Amygdala (tissue), 56 donors: ENCODE measurements around the gene SOX4.
"Not testable (repeated sequence)": the region's sequence is repeated elsewhere in the genome, so short reads cannot be mapped to it uniquely, and the experiment has no call there.

Source experiments
- DNase-seq, 56 donors: peaks; one replicate each; lab custom pipeline; 2025; lab: John Stamatoyannopoulos, UW

The SOX4 gene

GRCh38 chr6:21593412-21593926 is at the start of gene SOX4:
Gene SOX4 (plus strand): TSS chr6:21593751. CDS start chr6:21594535, 784 bp downstream.
- DNase-seq: peak; percentile 12 to 94 (median 82)

- not testable (repeated sequence) for DNase-seq
Measured at GRCh38 chr6:21552286-21552685, 41.3 kb upstream of the SOX4 start.

GRCh38 chr6:21554286-21554685 is 39.3 kb upstream of the SOX4 start:
- no peak for DNase-seq

- no peak for DNase-seq
Measured at GRCh38 chr6:21555197-21555596, 38.4 kb upstream of the SOX4 start.

GRCh38 chr6:21556511-21556910 is 37.0 kb upstream of the SOX4 start:
- no peak for DNase-seq

GRCh38 chr6:21556968-21557721 is 36.4 kb upstream of the SOX4 start:
- no peak for DNase-seq

GRCh38 chr6:21559238-21559637 is 34.3 kb upstream of the SOX4 start:
- DNase-seq: no peak

- DNase-seq: no peak
Measured at GRCh38 chr6:21560249-21560648, 33.3 kb upstream of the SOX4 start.

- no peak for DNase-seq
Measured at GRCh38 chr6:21565431-21565830, 28.1 kb upstream of the SOX4 start.

- DNase-seq: no peak
Measured at GRCh38 chr6:21578523-21578922, 15.0 kb upstream of the SOX4 start.

- no peak for DNase-seq
Measured at GRCh38 chr6:21582651-21583050, 10.9 kb upstream of the SOX4 start.

GRCh38 chr6:21586300-21586699 is 7.3 kb upstream of the SOX4 start:
- DNase-seq: no peak

- peak in 5 of 56 donors; percentile 15 to 48 (median 35) for DNase-seq
Measured at GRCh38 chr6:21586740-21587178, 6.8 kb upstream of the SOX4 start.

GRCh38 chr6:21587179-21587960 is 6.2 kb upstream of the SOX4 start:
- peak in 35 of 56 donors; percentile 10 to 74 (median 44) for DNase-seq

GRCh38 chr6:21587961-21588480 is 5.5 kb upstream of the SOX4 start:
- DNase-seq: peak in 45 of 56 donors; percentile 22 to 81 (median 53)

- DNase-seq: peak in 35 of 56 donors; percentile 13 to 81 (median 52)
Measured at GRCh38 chr6:21588481-21589351, 4.8 kb upstream of the SOX4 start.

GRCh38 chr6:21589352-21590345 is 3.9 kb upstream of the SOX4 start:
- peak in 55 of 56 donors; percentile 20 to 88 (median 70) for DNase-seq

- no peak for DNase-seq
Measured at GRCh38 chr6:21590346-21590745, 3.2 kb upstream of the SOX4 start.

GRCh38 chr6:21591446-21591845 is 2.1 kb upstream of the SOX4 start:
- no peak for DNase-seq
